Liver (tissue), 9 donors: Measurements from ENCODE around the gene DNMBP. TPM values are rescaled to one million over a fixed set of nuclear protein-coding genes. Genes with fewer than 3 reads are reported as not detected.
A peak's percentile ranks its signal among the peaks of the same experiment; 100 is the strongest.

Experiments used
- DNase-seq: peaks from one replicate; pipeline ENCODE4 v3.0.0-alpha.2; 2017; ENCODE audit warnings: low spot score
- H3K27ac ChIP-seq, 2 donors: one replicate each; pipeline ENCODE4 v1.7.0; 2013; ENCODE audit warnings: inconsistent platforms in 2 of 2, low read length in 2 of 2, control low read depth in 1 of 2, low read depth in 1 of 2, mild to moderate bottlenecking in 1 of 2
- H3K27me3 ChIP-seq, 4 donors: one replicate each; pipeline versions ENCODE4 v1.6.1 to v1.7.0; 2013; ENCODE audit warnings: low read length in 3 of 4, inconsistent platforms in 1 of 4, mild to moderate bottlenecking in 1 of 4, moderate library complexity in 1 of 4; ENCODE audit not compliant: control insufficient read depth in 4 of 4, insufficient read depth in 4 of 4
- H3K36me3 ChIP-seq, 4 donors: one replicate each; pipeline versions ENCODE4 v1.6.1 to v1.7.0; 2013; ENCODE audit warnings: low read length in 3 of 4, mild to moderate bottlenecking in 3 of 4, low read depth in 1 of 4, moderate library complexity in 1 of 4; ENCODE audit not compliant: control insufficient read depth in 4 of 4, insufficient read depth in 3 of 4
- H3K4me1 ChIP-seq, 4 donors: one replicate each; pipeline versions ENCODE4 v1.6.1 to v1.7.0; 2013; ENCODE audit warnings: low read length in 3 of 4, mild to moderate bottlenecking in 3 of 4, moderate library complexity in 1 of 4; ENCODE audit not compliant: control insufficient read depth in 4 of 4, insufficient read depth in 4 of 4
- H3K4me3 ChIP-seq, 3 donors: one replicate each; pipeline versions ENCODE4 v1.6.1 to v1.7.0; 2013; ENCODE audit warnings: low read length in 3 of 3, control low read depth in 1 of 3, low read depth in 1 of 3, mild to moderate bottlenecking in 1 of 3
- H3K9ac ChIP-seq, 2 donors: one replicate each; pipeline ENCODE4 v1.7.0; 2013; ENCODE audit warnings: low read length in 2 of 2, mild to moderate bottlenecking in 2 of 2, moderate library complexity in 2 of 2, control low read depth in 1 of 2, low read depth in 1 of 2
- H3K9me3 ChIP-seq, 4 donors: one replicate each; pipeline versions ENCODE4 v1.6.1 to v1.7.0; 2013; ENCODE audit warnings: low read length in 3 of 4; ENCODE audit not compliant: control insufficient read depth in 4 of 4
- EGR1 ChIP-seq, 2 donors: IDR thresholded peaks; 2 replicates each; pipeline ENCODE4 v1.6.1; 2016 to 2018; ENCODE audit warnings: antibody characterized with exemption in 2 of 2, low read depth in 2 of 2
- FOXA1 ChIP-seq: IDR thresholded peaks from 2 replicates; pipeline ENCODE4 v1.6.1; 2016; ENCODE audit warnings: antibody characterized with exemption
- FOXA2 ChIP-seq: IDR thresholded peaks from 2 replicates; pipeline ENCODE4 v1.6.1; 2016; ENCODE audit warnings: antibody characterized with exemption
- GABPA ChIP-seq, 2 donors: IDR thresholded peaks in 1 of 2; conservative IDR thresholded peaks in 1 of 2; 2 replicates each; pipeline ENCODE4 v1.6.1; 2016; ENCODE audit warnings: antibody characterized with exemption in 2 of 2, mild to moderate bottlenecking in 1 of 2, moderate library complexity in 1 of 2
- HNF4A ChIP-seq, 2 donors: conservative IDR thresholded peaks; 2 replicates each; pipeline ENCODE4 v1.6.1; 2016; ENCODE audit warnings: antibody characterized with exemption in 2 of 2, mild to moderate bottlenecking in 2 of 2
- HNF4G ChIP-seq: IDR thresholded peaks from 2 replicates; pipeline ENCODE4 v1.6.1; 2016; ENCODE audit warnings: antibody characterized with exemption
- JUND ChIP-seq, 2 donors: IDR thresholded peaks; 2 replicates each; pipeline ENCODE4 v1.6.1; 2016; ENCODE audit warnings: antibody characterized with exemption in 2 of 2
- NR2F2 ChIP-seq: IDR thresholded peaks from 2 replicates; pipeline ENCODE4 v1.6.1; 2016; ENCODE audit warnings: antibody characterized with exemption
- RAD21 ChIP-seq, 2 donors: IDR thresholded peaks; 2 replicates each; pipeline ENCODE4 v1.6.1; 2016; ENCODE audit warnings: antibody characterized with exemption in 2 of 2, mild to moderate bottlenecking in 2 of 2
- RXRA ChIP-seq, 2 donors: IDR thresholded peaks; 2 replicates each; pipeline ENCODE4 v1.6.1; 2017 to 2018; ENCODE audit warnings: antibody characterized with exemption in 2 of 2, mild to moderate bottlenecking in 1 of 2
- SP1 ChIP-seq: IDR thresholded peaks from 2 replicates; pipeline ENCODE4 v1.6.1; 2018; ENCODE audit warnings: antibody characterized with exemption, mild to moderate bottlenecking
- TAF1 ChIP-seq: conservative IDR thresholded peaks from 2 replicates; pipeline ENCODE4 v1.6.1; 2016; ENCODE audit warnings: antibody characterized with exemption, mild to moderate bottlenecking
- YY1 ChIP-seq: IDR thresholded peaks from 2 replicates; pipeline ENCODE4 v1.6.1; 2016; ENCODE audit warnings: antibody characterized with exemption, mild to moderate bottlenecking
- WGBS: extraction: QIAGEN DNeasy Blood & Tissue Kit; methylation state at CpG from one replicate; pipeline ENCODE4 v1.1.7; 2013; 5-methylcytosine and 5-hydroxymethylcytosine counted together
- polyA plus RNA-seq, 2 donors: library from polyadenylated mRNA; stranded (reverse) in 1 of 2; unstranded in 1 of 2; fragments of 200-250 nt in 1 of 2; fragments of >200 nt in 1 of 2; fragmentation: Nextera tagmentation in 1 of 2; extraction: Ambion mirVana in 1 of 2; gene quantifications; one replicate each; pipeline versions ENCODE4 v1.2.1 to v1.2.3, GENCODE V29; 2013 to 2015
- total RNA-seq, 2 donors: library from RNA; depleted of rRNA; stranded (reverse); fragments of >200 nt; gene quantifications; one replicate each; pipeline ENCODE4 v1.2.3, GENCODE V29; 2014
- TF ChIP-seq, protein P1 (sequence below): IDR thresholded peaks from 2 replicates; pipeline ENCODE4 v1.6.1; 2016; ENCODE audit warnings: antibody characterized with exemption
- TF ChIP-seq, protein P2 (sequence below): IDR thresholded peaks from 2 replicates; pipeline ENCODE4 v1.6.1; 2016; ENCODE audit warnings: antibody characterized with exemption, mild to moderate bottlenecking
- TF ChIP-seq, protein P3 (sequence below): IDR thresholded peaks from 2 replicates; pipeline ENCODE4 v1.6.1; 2016; ENCODE audit warnings: antibody characterized with exemption
- TF ChIP-seq, protein P4 (sequence below): IDR thresholded peaks from 2 replicates; pipeline ENCODE4 v1.6.1; 2016; ENCODE audit warnings: antibody characterized with exemption
- TF ChIP-seq, protein P5 (sequence below): fragments of 150-350 bp; IDR thresholded peaks from 2 replicates; pipeline ENCODE4 v1.5.1; 2017; ENCODE audit warnings: improper control_type of control experiment, low read depth, low read length; ENCODE audit not compliant: missing input control
- donor health status: healthy.
- donor health status: healthy.
- donor health status: healthy.
- donor health status: healthy.
- donor health status: healthy.

The DNMBP gene
- total and polyA plus RNA-seq, 4 donors = 3.8 to 12.6 (median 5.3) TPM

DNA sequence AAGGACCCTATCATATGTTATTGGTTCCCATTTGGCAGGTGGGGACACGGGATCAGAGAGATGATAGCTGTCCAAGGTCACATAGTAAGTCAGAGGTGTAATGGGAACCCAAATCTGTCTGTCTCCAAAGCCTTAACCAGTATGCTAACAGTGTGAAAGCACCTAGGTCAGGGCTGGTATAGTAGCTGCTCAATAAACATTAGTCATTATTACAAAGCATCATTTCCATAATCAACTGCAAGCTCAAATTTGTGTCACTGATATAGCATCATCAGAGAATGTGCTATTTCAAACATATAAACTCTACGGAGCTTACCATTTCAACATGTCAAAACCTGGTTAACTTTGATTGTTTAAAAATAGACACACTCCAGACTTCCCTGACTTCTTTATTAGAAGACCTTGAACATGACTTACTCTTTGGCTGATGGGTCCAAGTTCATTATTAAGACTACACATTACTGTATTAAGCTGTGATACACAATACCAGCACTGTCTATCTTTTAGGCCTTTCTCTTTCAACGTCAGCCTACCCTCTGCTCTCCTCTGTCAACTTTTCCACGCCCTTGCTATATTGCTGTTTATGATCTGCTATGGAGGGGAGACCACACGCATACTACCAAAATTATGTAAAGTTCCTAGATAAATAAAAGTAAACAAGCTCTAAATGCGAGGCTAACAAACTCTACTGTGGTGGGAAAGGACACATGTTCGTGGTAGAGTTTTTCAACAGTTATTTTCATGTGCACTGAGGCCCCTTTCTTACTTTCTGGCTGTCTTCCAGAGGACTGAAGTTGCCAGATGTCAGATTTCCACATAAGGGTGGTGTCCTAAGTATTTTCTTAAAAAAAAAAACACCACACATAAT is 33.6 kb downstream of the DNMBP start:
- WGBS = 59% methylated on average over 7 of the region's 7 CpGs
- Histone ChIP-seq H3K4me3 (no peak overlapping the region), H3K4me1 (peaks cover 4 to 45% (median 33%) of the 10 kb centered on the region in 4 donors), H3K36me3 (peaks cover 0 to 3% (median 0%) of the 10 kb centered on the region in 4 donors), H3K27me3 (no peaks in the 10 kb centered on the region), H3K27ac (peak overlapping the region; percentile 33 to 63), H3K9ac (peak overlapping the region in 1 of 2 donors; percentile 53), H3K9me3 (no peaks in the 10 kb centered on the region)
- TF ChIP-seq SP1 (no peak), JUND (IDR thresholded peaks at IDR 0.05) (no peak), NR2F2 (no peak), HNF4G (no peak), RXRA (IDR thresholded peaks at IDR 0.05) (no peak), FOXA2 (no peak), TAF1 (no peak), EGR1 (IDR thresholded peaks at IDR 0.05; ENCODE audit: low read depth in 2 of 2) (no peak), GABPA (IDR thresholded peaks at IDR 0.05 in 1 of 2, conservative IDR thresholded peaks at IDR 0.05 in 1 of 2) (no peak), HNF4A (conservative IDR thresholded peaks at IDR 0.05) (no peak), RAD21 (IDR thresholded peaks at IDR 0.05) (no peak), YY1 (no peak), FOXA1 (no peak)
- TF ChIP-seq, protein P1, sequence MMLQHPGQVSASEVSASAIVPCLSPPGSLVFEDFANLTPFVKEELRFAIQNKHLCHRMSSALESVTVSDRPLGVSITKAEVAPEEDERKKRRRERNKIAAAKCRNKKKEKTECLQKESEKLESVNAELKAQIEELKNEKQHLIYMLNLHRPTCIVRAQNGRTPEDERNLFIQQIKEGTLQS = no peak
- TF ChIP-seq, protein P2, sequence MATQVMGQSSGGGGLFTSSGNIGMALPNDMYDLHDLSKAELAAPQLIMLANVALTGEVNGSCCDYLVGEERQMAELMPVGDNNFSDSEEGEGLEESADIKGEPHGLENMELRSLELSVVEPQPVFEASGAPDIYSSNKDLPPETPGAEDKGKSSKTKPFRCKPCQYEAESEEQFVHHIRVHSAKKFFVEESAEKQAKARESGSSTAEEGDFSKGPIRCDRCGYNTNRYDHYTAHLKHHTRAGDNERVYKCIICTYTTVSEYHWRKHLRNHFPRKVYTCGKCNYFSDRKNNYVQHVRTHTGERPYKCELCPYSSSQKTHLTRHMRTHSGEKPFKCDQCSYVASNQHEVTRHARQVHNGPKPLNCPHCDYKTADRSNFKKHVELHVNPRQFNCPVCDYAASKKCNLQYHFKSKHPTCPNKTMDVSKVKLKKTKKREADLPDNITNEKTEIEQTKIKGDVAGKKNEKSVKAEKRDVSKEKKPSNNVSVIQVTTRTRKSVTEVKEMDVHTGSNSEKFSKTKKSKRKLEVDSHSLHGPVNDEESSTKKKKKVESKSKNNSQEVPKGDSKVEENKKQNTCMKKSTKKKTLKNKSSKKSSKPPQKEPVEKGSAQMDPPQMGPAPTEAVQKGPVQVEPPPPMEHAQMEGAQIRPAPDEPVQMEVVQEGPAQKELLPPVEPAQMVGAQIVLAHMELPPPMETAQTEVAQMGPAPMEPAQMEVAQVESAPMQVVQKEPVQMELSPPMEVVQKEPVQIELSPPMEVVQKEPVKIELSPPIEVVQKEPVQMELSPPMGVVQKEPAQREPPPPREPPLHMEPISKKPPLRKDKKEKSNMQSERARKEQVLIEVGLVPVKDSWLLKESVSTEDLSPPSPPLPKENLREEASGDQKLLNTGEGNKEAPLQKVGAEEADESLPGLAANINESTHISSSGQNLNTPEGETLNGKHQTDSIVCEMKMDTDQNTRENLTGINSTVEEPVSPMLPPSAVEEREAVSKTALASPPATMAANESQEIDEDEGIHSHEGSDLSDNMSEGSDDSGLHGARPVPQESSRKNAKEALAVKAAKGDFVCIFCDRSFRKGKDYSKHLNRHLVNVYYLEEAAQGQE = no peak
- TF ChIP-seq, protein P3, sequence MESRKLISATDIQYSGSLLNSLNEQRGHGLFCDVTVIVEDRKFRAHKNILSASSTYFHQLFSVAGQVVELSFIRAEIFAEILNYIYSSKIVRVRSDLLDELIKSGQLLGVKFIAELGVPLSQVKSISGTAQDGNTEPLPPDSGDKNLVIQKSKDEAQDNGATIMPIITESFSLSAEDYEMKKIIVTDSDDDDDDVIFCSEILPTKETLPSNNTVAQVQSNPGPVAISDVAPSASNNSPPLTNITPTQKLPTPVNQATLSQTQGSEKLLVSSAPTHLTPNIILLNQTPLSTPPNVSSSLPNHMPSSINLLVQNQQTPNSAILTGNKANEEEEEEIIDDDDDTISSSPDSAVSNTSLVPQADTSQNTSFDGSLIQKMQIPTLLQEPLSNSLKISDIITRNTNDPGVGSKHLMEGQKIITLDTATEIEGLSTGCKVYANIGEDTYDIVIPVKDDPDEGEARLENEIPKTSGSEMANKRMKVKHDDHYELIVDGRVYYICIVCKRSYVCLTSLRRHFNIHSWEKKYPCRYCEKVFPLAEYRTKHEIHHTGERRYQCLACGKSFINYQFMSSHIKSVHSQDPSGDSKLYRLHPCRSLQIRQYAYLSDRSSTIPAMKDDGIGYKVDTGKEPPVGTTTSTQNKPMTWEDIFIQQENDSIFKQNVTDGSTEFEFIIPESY = no peak
- TF ChIP-seq, protein P4, sequence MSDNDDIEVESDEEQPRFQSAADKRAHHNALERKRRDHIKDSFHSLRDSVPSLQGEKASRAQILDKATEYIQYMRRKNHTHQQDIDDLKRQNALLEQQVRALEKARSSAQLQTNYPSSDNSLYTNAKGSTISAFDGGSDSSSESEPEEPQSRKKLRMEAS = no peak
- TF ChIP-seq, protein P5, sequence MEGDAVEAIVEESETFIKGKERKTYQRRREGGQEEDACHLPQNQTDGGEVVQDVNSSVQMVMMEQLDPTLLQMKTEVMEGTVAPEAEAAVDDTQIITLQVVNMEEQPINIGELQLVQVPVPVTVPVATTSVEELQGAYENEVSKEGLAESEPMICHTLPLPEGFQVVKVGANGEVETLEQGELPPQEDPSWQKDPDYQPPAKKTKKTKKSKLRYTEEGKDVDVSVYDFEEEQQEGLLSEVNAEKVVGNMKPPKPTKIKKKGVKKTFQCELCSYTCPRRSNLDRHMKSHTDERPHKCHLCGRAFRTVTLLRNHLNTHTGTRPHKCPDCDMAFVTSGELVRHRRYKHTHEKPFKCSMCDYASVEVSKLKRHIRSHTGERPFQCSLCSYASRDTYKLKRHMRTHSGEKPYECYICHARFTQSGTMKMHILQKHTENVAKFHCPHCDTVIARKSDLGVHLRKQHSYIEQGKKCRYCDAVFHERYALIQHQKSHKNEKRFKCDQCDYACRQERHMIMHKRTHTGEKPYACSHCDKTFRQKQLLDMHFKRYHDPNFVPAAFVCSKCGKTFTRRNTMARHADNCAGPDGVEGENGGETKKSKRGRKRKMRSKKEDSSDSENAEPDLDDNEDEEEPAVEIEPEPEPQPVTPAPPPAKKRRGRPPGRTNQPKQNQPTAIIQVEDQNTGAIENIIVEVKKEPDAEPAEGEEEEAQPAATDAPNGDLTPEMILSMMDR = no peak
- DNase-seq = no peak
